HepG2 (cell line): ENCODE measurements around the gene MAP3K1. TPM values are rescaled to one million over a fixed set of nuclear protein-coding genes. Genes with fewer than 3 reads are reported as not detected.
A peak's percentile ranks its signal among the peaks of the same experiment; 100 is the strongest.

ENCODE experiments used
- GATAD2A ChIP-seq: IDR thresholded peaks from 2 replicates; pipeline ENCODE4 v1.6.1; 2016
- HNF1B ChIP-seq: sonication (generic); formaldehyde crosslinking; IDR thresholded peaks from 2 replicates; pipeline ENCODE4 v1.5.1; 2020; ENCODE audit warnings: mild to moderate bottlenecking, moderate library complexity, missing genetic modification reagents
- HOXA9 ChIP-seq: sonication (generic); formaldehyde crosslinking; IDR thresholded peaks from 2 replicates; pipeline ENCODE4 v1.8.1; 2022; ENCODE audit warnings: missing genetic modification reagents, mild to moderate bottlenecking, moderate library complexity, borderline replicate concordance
- SMAD1 ChIP-seq: sonication (generic); formaldehyde crosslinking; IDR thresholded peaks from 2 replicates; pipeline ENCODE4 v1.4.0; 2020; ENCODE audit warnings: missing genetic modification reagents, low read depth, mild to moderate bottlenecking, borderline replicate concordance
- SMYD3 ChIP-seq: sonication (generic); formaldehyde crosslinking; IDR thresholded peaks from 2 replicates; pipeline ENCODE4 v1.8.1; 2023; ENCODE audit warnings: mild to moderate bottlenecking, missing genetic modification reagents
- TIGD3 ChIP-seq: sonication (generic); formaldehyde crosslinking; IDR thresholded peaks from 2 replicates; pipeline ENCODE4 v1.5.1; 2020; ENCODE audit warnings: mild to moderate bottlenecking, missing genetic modification reagents, borderline replicate concordance
- ZBTB3 ChIP-seq: sonication (generic); formaldehyde crosslinking; IDR thresholded peaks from 2 replicates; pipeline ENCODE4 v1.4.0; 2020; ENCODE audit warnings: low read depth, mild to moderate bottlenecking, moderate library complexity, missing genetic modification reagents, borderline replicate concordance
- ZC3H4 ChIP-seq: sonication (generic); formaldehyde crosslinking; IDR thresholded peaks from 2 replicates; pipeline ENCODE4 v1.4.0; 2020; ENCODE audit warnings: missing genetic modification reagents, borderline replicate concordance
- ZEB1 ChIP-seq: IDR thresholded peaks from 2 replicates; pipeline ENCODE4 v1.6.1; 2012; ENCODE audit warnings: mild to moderate bottlenecking, low read depth, inconsistent platforms; ENCODE audit not compliant: insufficient replicate concordance
- ZHX2 ChIP-seq, 2 experiments: sonication (generic) in 1 of 2; formaldehyde crosslinking in 1 of 2; IDR thresholded peaks; 2 replicates each; pipeline versions ENCODE4 v1.6.1 to v1.9.0; 2014 to 2022; ENCODE audit warnings: antibody characterized with exemption in 1 of 2, borderline replicate concordance in 1 of 2, inconsistent platforms in 1 of 2, low read depth in 1 of 2, missing genetic modification reagents in 1 of 2
- ZNF234 ChIP-seq: sonication (generic); formaldehyde crosslinking; conservative IDR thresholded peaks from 2 replicates; pipeline ENCODE4 v1.5.1; 2020; ENCODE audit warnings: mild to moderate bottlenecking, missing genetic modification reagents
- ZNF317 ChIP-seq: sonication (generic); formaldehyde crosslinking; IDR thresholded peaks from 2 replicates; pipeline ENCODE4 v1.5.0; 2020; ENCODE audit warnings: mild to moderate bottlenecking, missing genetic modification reagents
- ZNF468 ChIP-seq: sonication (generic); formaldehyde crosslinking; IDR thresholded peaks from 2 replicates; pipeline ENCODE4 v1.8.0; 2022; ENCODE audit warnings: mild to moderate bottlenecking, moderate library complexity, missing genetic modification reagents
- ZNF513 ChIP-seq: sonication (generic); formaldehyde crosslinking; conservative IDR thresholded peaks from 2 replicates; pipeline ENCODE4 v1.5.0; 2020; ENCODE audit warnings: missing genetic modification reagents
- ZNF547 ChIP-seq: sonication (generic); formaldehyde crosslinking; IDR thresholded peaks from 2 replicates; pipeline ENCODE4 v1.5.1; 2020; ENCODE audit warnings: mild to moderate bottlenecking, missing genetic modification reagents
- ZNF598 ChIP-seq: sonication (generic); formaldehyde crosslinking; IDR thresholded peaks from 2 replicates; pipeline ENCODE4 v1.5.1; 2020; ENCODE audit warnings: mild to moderate bottlenecking, missing genetic modification reagents, borderline replicate concordance
- ZNF678 ChIP-seq: sonication (generic); formaldehyde crosslinking; IDR thresholded peaks from 2 replicates; pipeline ENCODE4 v1.4.0; 2020; ENCODE audit warnings: mild to moderate bottlenecking, missing genetic modification reagents
- polyA plus RNA-seq, 8 experiments: library from polyadenylated mRNA; depleted of rRNA in 3 of 8; stranded (reverse) in 7 of 8; unstranded in 1 of 8; fragments of >200 nt; fragmentation: Illumina TruSeq in 4 of 8; extraction: Trizol in 4 of 8; gene quantifications; 2 replicates each; pipeline versions ENCODE4 v1.2.1 to v1.2.3, GENCODE V29; 2011 to 2016; ENCODE audit warnings: low read depth in 4 of 8, missing spikeins in 1 of 8, mixed read lengths in 1 of 8; ENCODE audit not compliant: insufficient read depth in 1 of 8
- total RNA-seq, 5 experiments: library from RNA; depleted of rRNA; stranded (reverse); fragments of >200 nt; fragmentation: Illumina TruSeq; extraction: Trizol; gene quantifications; 2 replicates each; pipeline ENCODE4 v1.2.3, GENCODE V29; 2016; ENCODE audit warnings: low read depth in 1 of 5

The MAP3K1 gene
- total and polyA plus RNA-seq, 2 of the 13 experiments (the other 11 are each of a cell fraction or from before 2014, with no cell fraction given) = 16.4 to 30.3 TPM

GRCh38 chr5:56910210-56910965 lies 95.0 kb downstream of the MAP3K1 start (continued):
- TF ChIP-seq ZBTB3 (CRISPR knock-in tag) = no peak
- no peak for TF ChIP-seq SMAD1 (CRISPR knock-in tag)
- TF ChIP-seq ZEB1 = no peak
- 0 out of 2 replicates have a peak, but pooled peaks have one; percentile 26 for TF ChIP-seq TIGD3 (CRISPR knock-in tag)
- no peak; the same call in 1 of the 2 replicates for TF ChIP-seq SMYD3 (CRISPR knock-in tag)
- TF ChIP-seq HNF1B (CRISPR knock-in tag) = no peak
- no peak; the same call in 1 of the 2 replicates for TF ChIP-seq ZNF598 (CRISPR knock-in tag)
- no peak for TF ChIP-seq ZNF234 (CRISPR knock-in tag)
- no peak for TF ChIP-seq ZNF513 (CRISPR knock-in tag)
- no peak for TF ChIP-seq GATAD2A (CRISPR knock-in tag)
- no peak for TF ChIP-seq ZNF468
- TF ChIP-seq ZC3H4 (CRISPR knock-in tag) = no peak
- TF ChIP-seq ZNF678 (CRISPR knock-in tag) = no peak
- TF ChIP-seq HOXA9 (CRISPR knock-in tag) = no peak
- no peak for TF ChIP-seq ZHX2 (IDR thresholded peaks at IDR 0.05; ENCODE audit: low read depth)
- TF ChIP-seq ZHX2 (CRISPR knock-in tag; IDR thresholded peaks at IDR 0.05; ENCODE audit: borderline replicate concordance) = no peak
- TF ChIP-seq ZNF547 (CRISPR knock-in tag) = no peak
- TF ChIP-seq ZNF317 (CRISPR knock-in tag) = no peak
